Measurements from ENCODE around the gene MPST. TPM values are rescaled to one million over a fixed set of nuclear protein-coding genes. Genes with fewer than 3 reads are reported as not detected.
A peak's percentile ranks its signal among the peaks of the same experiment; 100 is the strongest.
"Not testable (repeated sequence)": the region's sequence is repeated elsewhere in the genome, so short reads cannot be mapped to it uniquely, and the experiment has no call there.

MPST gene
- total and polyA plus RNA-seq, 2 donors (not counting 1 experiment from before 2014, with no cell fraction given): 14.8 to 51.5 TPM

- H3K79me2 ChIP-seq (ENCODE audit: control insufficient read depth, insufficient read depth, low read length): no peaks in the 10 kb centered on the region
- H4K20me1 ChIP-seq (ENCODE audit: control insufficient read depth, extremely low read depth, insufficient read depth, low read length): no peaks in the 10 kb centered on the region
- H3K9me3 ChIP-seq (ENCODE audit: control insufficient read depth, insufficient read depth, low read depth, low read length): no peaks in the 10 kb centered on the region
- TF ChIP-seq CTCF (conservative IDR thresholded peaks at IDR 0.05 in 1 of 2, IDR thresholded peaks at IDR 0.05 in 1 of 2; ENCODE audit: low read depth in 1 of 2, low read length in 2 of 2) (peak; percentile 58 to 81), EZH2 (IDR thresholded peaks at IDR 0.05; ENCODE audit: low read length, missing control alignments) (no peak)
- DNase-seq (ENCODE audit: low read depth in 2 of 2): peak in 1 of 2 donors; percentile 18
- H3K4me1 ChIP-seq (ENCODE audit: control insufficient read depth, extremely low read depth, insufficient read depth, low read length): no peaks in the 10 kb centered on the region
- H3K4me2 ChIP-seq (ENCODE audit: extremely low read depth, insufficient read depth, low read length): no peak overlapping the region
- peaks cover 4% of the 10 kb centered on the region for H3K27me3 ChIP-seq (ENCODE audit: control insufficient read depth, insufficient read depth, low read length)
- no peak overlapping the region for H3K27ac ChIP-seq (ENCODE audit: insufficient read depth, low read length)
- H2AFZ ChIP-seq (ENCODE audit: low read length): no peak overlapping the region
- no peak overlapping the region for H3K4me3 ChIP-seq (replicated peaks in 1 of 4; ENCODE audit: control extremely low read depth in 1 of 4, insufficient read depth in 1 of 4, low read depth in 3 of 4, low read length in 4 of 4)
- no peak overlapping the region for H3K9ac ChIP-seq (ENCODE audit: insufficient read depth, low read length)
- H3K36me3 ChIP-seq (ENCODE audit: control insufficient read depth, insufficient read depth, low read length): no peaks in the 10 kb centered on the region
These were observed 33.2 kb upstream of the MPST start for GRCh38 chr22:36986242-36986821.

- Histone ChIP-seq H3K4me2 (ENCODE audit: extremely low read depth, insufficient read depth, low read length) (no peak overlapping the region), H3K36me3 (ENCODE audit: control insufficient read depth, insufficient read depth, low read length) (no peaks in the 10 kb centered on the region), H3K4me3 (replicated peaks in 1 of 4; ENCODE audit: control extremely low read depth in 1 of 4, insufficient read depth in 1 of 4, low read depth in 3 of 4, low read length in 4 of 4) (no peak overlapping the region), H3K79me2 (ENCODE audit: control insufficient read depth, insufficient read depth, low read length) (no peaks in the 10 kb centered on the region), H3K4me1 (ENCODE audit: control insufficient read depth, extremely low read depth, insufficient read depth, low read length) (no peaks in the 10 kb centered on the region), H3K9ac (ENCODE audit: insufficient read depth, low read length) (no peak overlapping the region), H2AFZ (ENCODE audit: low read length) (no peak overlapping the region), H3K27me3 (ENCODE audit: control insufficient read depth, insufficient read depth, low read length) (peaks cover 4% of the 10 kb centered on the region), H3K27ac (ENCODE audit: insufficient read depth, low read length) (no peak overlapping the region), H4K20me1 (ENCODE audit: control insufficient read depth, extremely low read depth, insufficient read depth, low read length) (no peaks in the 10 kb centered on the region), H3K9me3 (ENCODE audit: control insufficient read depth, insufficient read depth, low read depth, low read length) (no peaks in the 10 kb centered on the region)
- no peak for DNase-seq (ENCODE audit: low read depth in 2 of 2)
- TF ChIP-seq CTCF (conservative IDR thresholded peaks at IDR 0.05 in 1 of 2, IDR thresholded peaks at IDR 0.05 in 1 of 2; ENCODE audit: low read depth in 1 of 2, low read length in 2 of 2) (no peak), EZH2 (IDR thresholded peaks at IDR 0.05; ENCODE audit: low read length, missing control alignments) (no peak)
These were observed 31.3 kb upstream of the MPST start for GRCh38 chr22:36988075-36988832.

GRCh38 chr22:36989012-36989411 lies 30.5 kb upstream of the MPST start:
- H3K4me3 ChIP-seq (replicated peaks in 1 of 4; ENCODE audit: control extremely low read depth in 1 of 4, insufficient read depth in 1 of 4, low read depth in 3 of 4, low read length in 4 of 4); DNase-seq (ENCODE audit: low read depth in 2 of 2); H3K9me3 ChIP-seq (ENCODE audit: control insufficient read depth, insufficient read depth, low read depth, low read length): not testable (repeated sequence)

More at GRCh38 chr22:36989012-36989411, 30.5 kb upstream of the MPST start:
- not testable (repeated sequence) for H4K20me1 ChIP-seq (ENCODE audit: control insufficient read depth, extremely low read depth, insufficient read depth, low read length); H3K4me1 ChIP-seq (ENCODE audit: control insufficient read depth, extremely low read depth, insufficient read depth, low read length); H3K36me3 ChIP-seq (ENCODE audit: control insufficient read depth, insufficient read depth, low read length); H3K9ac ChIP-seq (ENCODE audit: insufficient read depth, low read length); H3K27ac ChIP-seq (ENCODE audit: insufficient read depth, low read length); H3K79me2 ChIP-seq (ENCODE audit: control insufficient read depth, insufficient read depth, low read length); H3K4me2 ChIP-seq (ENCODE audit: extremely low read depth, insufficient read depth, low read length); H2AFZ ChIP-seq (ENCODE audit: low read length); H3K27me3 ChIP-seq (ENCODE audit: control insufficient read depth, insufficient read depth, low read length)

All from fibroblast of lung (primary cell).